ENCODE data around the gene S100A6.
"Not testable (repeated sequence)": the region's sequence is repeated elsewhere in the genome, so short reads cannot be mapped to it uniquely, and the experiment has no call there.

GRCh38 chr1:153575497-153575896 lies 39.7 kb upstream of the S100A6 start:
- TF ChIP-seq, protein P1, sequence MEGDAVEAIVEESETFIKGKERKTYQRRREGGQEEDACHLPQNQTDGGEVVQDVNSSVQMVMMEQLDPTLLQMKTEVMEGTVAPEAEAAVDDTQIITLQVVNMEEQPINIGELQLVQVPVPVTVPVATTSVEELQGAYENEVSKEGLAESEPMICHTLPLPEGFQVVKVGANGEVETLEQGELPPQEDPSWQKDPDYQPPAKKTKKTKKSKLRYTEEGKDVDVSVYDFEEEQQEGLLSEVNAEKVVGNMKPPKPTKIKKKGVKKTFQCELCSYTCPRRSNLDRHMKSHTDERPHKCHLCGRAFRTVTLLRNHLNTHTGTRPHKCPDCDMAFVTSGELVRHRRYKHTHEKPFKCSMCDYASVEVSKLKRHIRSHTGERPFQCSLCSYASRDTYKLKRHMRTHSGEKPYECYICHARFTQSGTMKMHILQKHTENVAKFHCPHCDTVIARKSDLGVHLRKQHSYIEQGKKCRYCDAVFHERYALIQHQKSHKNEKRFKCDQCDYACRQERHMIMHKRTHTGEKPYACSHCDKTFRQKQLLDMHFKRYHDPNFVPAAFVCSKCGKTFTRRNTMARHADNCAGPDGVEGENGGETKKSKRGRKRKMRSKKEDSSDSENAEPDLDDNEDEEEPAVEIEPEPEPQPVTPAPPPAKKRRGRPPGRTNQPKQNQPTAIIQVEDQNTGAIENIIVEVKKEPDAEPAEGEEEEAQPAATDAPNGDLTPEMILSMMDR (conservative IDR thresholded peaks at IDR 0.05; ENCODE audit: low read depth, low read length), result not testable (repeated sequence)
- TF ChIP-seq EZH2 (IDR thresholded peaks at IDR 0.05; ENCODE audit: borderline replicate concordance, low read depth, low read length, poor library complexity, severe bottlenecking), result not testable (repeated sequence)
